Stimulated activated CD4-positive, alpha-beta T cell treated with anti-CD3 and anti-CD28 coated beads, Interleukin-4, amount 100 ng/mL, for 24 hours (primary cell): ENCODE results near the gene CLTCL1.

Experiments used
- DNase-seq: peaks from one replicate; pipeline ENCODE4 v3.0.0-alpha.2; 2020

The CLTCL1 gene

DNA sequence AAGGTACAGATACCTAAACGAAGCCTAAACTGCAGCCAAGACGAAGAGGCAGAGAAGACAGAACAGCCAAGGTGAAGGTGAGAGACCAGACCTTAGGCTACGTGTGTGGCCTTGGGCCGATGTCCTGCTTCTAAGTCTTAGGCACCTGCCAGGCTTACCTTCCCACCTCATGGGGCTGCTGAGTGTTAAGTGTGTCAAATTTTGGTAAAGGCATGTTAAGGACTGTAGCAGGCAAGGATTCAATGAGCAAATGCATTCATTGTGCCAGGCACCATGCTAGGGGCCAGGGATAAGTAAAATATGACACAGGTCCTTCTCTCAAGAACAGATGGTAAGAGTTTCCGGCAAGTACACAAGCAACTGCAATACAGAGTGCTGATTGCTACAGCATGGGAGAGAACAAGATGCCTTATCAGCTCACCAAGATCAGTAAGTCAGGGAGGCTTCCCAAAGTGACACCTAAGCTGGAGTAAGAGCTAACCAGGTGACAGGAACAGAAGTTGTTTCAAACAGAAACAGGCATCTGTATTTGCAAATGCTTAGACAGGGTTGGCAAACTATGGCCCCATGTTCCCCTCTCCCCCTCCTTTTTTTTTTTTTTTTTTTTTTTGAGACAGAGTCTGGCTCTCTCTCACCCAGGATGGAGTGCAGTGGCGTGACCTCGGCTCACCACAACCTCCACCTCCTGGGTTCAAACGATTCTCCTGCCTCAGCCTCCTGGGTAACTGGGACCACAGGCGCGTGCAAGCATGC, 46.7 kb downstream of the CLTCL1 start:
- DNase-seq: no peak

DNA sequence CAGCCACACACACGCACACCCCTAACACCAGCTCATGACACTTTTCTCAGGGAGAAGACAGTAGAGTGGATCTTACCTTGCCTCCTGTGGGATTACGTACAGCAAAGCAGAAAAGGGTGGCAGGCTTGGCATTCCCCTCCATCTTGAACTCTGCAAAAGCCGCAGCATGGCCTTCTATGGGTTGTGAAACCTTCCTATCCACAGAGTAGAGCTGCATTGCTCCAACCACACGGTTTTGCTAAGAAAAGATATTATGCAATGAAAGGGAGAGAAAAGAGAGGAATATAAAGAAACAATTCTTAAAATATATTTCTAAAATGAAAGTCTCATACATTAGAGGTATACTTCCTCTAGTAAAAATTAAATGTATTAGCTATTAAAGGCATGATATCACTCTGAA, 48.8 kb downstream of the CLTCL1 start:
- no peak for DNase-seq

DNA sequence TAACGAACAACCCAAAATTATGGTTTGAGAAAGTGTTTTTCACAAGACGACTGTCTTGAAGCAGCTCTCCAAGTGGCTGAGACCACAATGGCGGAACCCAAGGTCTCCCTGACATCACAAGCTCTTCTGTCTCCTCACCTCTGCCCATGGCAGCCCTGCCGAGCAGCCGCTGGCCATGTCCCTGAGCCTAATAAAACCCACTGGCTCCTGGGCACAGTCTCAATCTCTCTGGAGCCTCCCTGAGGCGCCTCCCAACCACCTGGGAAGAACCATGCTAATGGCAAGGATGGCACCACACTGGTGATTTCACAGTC, 50.0 kb downstream of the CLTCL1 start:
- no peak for DNase-seq

DNA sequence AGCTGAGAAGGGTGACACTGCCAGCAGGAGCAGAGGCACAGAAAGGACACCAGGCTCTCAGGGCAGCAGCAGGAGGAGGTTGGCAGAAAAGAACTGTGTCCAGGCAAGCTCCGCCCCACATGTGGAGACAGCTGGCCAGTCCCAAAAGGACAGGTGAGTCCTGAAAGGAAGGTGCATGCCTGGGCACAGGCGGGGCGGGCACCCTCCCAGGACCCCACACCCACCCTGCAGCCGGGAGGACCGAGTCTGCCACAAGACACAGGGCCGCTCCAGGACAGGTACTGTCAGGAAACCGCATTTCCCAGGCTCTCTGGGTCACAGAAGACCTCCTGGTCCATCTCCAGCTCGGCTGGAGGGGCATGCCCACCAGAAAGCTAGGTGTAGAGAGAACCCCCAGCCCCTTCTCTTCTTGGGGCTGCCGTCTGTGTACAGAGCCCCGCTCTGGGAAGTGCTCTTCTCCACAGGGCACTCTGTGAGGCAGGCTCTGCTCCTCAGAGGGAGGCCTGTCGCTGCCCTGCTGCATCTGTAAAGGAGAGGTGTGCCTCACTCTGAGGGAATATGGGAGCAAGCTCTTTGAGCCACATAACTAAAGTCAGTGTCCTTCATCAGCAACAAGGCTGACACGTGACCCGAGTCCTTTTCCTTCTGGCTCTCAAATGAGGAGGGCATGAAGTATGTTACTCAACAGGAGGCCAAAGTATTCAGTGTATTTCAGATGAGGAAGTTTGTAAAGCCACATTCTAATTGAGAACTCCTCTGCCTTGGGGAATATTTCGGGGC, 50.5 kb downstream of the CLTCL1 start:
- no peak for DNase-seq

DNA sequence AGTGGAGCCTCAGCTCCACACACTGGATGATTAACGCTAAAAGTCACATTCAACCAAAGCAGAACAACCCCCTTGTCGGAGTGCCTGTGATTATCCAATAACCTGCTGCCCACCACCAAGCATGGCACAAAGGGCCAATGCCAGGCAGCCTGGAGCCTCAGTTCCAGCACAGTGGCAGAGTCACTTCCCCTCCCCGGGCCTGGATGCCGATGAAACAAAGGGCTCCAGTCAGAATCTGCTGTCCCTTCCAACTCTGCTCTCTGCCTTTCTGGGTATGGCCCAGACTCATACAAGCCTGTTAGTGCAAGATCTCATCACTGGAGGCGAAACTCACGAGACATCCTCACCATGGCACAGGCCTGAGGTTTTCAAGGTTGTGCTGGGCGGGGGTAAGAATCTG, 52.1 kb downstream of the CLTCL1 start:
- DNase-seq: no peak

DNA sequence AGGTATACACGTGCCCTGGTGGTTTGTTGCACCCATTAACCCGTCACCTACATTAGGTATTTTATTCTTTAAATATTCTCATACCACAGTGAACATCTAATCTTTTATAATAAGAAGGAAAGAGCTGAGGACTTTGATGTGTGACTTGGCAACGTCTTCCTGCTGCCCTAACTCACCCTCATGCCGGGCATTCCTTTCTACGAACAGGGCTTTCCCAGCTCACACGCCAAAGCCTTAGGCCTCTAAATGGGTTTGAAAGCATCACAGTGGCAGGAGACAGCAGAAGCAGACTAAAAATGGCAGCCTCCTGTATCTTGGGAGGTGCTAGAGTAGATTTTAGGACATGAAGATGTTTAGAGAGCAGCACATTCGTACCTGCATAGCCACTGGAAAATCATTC, 52.6 kb downstream of the CLTCL1 start:
- no peak for DNase-seq

DNA sequence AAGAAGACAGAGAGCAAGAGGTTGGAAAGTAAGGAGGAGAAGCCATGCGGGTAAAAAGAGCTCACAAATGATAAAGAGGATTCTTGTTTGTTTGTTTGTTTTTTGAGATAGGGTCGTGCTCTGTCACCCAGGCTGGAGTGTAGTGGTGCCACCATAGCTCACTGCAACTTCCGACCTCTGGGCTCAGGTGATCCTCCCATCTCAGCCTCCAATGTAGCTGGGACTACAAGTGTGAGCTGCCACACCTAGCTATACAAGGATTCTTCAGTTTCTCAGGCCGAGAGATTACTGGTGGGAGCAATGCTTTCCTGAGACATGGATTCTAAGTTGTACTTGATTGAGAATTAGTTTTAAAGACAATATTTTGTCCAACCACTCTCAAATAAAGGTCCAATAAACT, 55.6 kb downstream of the CLTCL1 start:
- no peak for DNase-seq

DNA sequence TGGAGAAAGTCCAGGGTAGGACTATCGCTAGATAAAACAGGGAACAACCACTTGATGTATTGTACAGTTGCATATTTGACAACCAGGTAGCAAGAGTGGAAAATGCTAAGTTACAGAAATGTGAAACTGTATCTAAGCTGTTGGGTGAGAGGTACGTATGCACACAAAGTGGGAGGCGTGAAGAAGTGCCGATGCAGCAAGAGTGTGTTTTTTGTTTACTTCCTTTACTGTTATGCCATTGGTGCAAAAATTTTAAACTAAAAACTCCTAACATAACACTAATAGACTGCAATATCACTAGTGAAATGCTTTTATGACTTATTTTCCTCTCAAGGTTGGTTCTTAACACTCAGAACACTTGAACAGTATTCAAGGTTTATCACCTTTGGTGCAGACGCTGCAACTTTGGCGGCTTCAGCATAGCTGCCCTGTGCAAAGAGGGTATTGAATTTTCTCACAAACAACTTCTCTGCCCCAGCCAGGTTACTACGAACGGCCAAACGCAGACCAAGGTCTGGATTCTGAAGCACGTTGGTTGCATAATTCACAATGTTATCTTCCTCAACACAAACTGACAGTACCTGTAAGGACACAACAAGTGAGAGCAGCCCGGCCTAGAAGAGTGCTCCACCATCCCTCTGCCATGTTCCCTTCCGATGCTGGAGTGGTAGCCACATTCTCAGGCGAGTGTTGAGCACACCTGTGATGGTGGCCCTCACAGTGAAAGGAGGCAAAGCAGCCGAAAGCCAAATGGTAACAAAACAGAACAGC, 57.2 kb downstream of the CLTCL1 start:
- no peak for DNase-seq

DNA sequence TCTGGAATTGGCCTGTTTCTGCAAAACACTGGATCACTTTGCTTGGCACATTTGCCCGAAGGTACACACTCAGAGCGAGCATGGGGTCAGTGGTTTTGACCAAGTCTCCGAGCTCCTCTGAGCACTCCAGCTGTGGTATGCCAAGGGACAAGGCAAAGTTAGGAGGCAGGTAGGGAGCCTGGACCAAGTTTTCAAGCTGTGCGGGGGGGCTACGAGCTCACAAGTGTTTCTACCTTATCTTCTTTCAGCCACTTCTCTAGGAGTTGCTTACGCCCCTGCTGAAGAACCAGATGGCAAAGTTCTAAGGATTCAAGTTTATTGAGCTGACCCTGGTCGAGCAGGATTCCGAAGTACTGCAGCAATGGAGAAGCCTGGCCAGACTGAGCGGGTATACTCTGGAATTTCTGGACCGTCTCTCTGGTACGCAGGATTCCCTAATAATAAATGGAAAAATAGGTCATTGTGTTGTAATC, 58.3 kb downstream of the CLTCL1 start:
- no peak for DNase-seq

DNA sequence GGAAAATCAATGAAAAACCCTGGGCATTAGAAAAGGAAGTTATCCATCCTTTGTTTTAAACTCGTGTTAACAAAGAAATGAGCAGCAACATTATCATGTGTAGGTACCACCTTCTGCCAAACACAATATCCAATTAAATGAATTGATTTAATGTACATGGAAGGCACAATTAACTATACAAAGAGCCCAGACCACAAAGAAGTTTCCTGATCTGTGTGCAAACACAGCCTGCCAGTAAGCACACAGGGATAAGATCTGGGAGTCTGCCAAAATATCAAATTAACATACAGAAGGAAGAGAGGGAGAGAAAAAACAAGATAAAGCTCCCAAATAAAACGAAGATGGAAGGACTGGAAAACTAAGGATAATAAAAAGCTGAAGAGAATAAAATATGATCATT, 58.9 kb downstream of the CLTCL1 start:
- no peak for DNase-seq

DNA sequence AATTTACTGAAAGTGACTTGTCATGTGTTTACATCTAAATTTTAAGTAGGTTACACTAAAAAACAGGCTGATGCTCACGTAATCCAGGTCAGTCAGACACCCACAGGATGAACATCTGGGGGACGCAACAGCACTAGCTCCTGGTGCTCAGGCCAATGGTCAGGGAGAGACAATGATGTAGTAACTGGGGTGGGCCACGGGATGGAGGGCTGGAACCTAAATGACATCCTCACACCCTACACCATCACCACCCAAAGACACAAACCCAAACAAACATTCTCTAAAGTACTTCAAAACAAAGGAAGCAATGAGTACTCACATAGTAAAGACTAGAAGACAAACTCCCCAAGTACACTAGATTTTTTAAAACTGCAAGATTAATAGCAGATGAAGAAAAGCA, 59.5 kb downstream of the CLTCL1 start:
- DNase-seq: no peak

DNA sequence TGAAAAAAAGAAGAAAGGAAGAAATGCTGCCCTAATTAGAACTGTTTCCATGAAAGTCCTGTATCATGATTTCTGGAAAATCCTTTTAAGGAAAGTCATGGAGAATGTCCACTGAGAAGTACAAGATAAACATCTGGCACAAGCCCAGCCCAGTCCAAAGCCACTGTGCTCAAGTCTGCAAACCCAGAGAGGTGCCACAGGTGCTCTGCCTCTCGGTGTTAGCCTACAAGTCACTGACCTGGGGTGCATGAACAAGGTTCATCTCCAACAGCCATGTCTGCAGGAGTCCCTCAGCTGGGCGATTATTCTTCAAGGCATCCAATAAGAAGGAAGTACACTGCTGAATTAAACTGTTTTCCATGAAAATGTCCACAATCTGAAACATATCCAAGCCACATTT, 61.9 kb downstream of the CLTCL1 start:
- DNase-seq: no peak

DNA sequence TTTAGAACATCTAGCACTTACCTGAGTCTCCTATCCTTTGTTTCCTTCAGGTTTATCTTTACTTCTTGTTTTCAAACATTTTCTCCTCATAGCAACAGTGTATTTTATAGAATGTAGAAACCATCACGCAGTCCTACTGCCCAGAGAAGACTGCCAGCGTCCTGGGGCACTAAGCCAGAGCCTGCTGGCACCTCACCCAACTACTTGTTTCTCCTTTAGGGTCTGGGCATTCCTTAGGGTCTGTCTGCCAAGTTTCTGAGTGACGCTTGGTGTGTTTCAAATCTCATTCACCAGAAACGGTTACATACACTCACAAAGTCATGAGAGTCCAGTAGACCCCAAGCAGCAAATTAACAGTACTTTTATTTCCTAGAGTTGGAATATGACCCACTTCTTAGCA, 63.3 kb downstream of the CLTCL1 start:
- no peak for DNase-seq

DNA sequence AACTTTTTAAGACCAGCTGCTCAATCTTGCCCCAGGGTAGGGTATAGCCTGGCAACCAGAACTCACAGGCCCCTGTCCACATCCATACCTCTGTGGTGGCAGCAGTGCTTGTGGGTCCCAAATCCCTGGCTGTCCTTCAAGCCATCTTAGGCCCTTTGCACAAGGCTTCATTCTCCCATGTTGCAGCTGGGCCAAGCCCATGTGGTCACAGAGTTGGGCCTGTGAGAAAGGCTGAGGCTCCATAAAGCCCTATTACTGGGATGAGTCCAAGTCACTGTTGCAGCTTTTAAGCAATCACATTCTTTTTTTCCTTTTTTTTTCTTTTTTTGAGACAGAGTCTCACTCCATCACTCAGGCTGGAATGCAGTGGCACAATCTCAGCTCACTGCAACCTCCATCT, 65.1 kb downstream of the CLTCL1 start:
- DNase-seq: no peak

DNA sequence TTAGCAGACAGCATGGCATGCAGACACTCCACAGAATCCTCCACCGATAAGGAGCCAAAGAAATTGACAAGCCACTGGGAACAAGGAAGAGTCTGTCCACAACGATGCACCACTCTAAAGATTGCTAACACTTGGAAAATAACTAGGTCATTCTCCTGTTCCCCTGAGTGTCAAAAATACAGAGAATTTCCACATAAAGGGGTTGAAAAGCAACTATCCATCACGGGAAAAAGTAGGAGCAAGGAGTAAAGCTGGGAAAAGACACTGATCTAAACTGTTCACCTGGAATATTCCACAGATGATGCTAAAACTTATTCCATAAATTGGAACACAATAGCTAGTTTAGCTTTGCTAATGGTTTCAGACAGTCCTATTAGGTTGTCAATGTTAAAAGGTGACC, 66.0 kb downstream of the CLTCL1 start:
- no peak for DNase-seq

DNA sequence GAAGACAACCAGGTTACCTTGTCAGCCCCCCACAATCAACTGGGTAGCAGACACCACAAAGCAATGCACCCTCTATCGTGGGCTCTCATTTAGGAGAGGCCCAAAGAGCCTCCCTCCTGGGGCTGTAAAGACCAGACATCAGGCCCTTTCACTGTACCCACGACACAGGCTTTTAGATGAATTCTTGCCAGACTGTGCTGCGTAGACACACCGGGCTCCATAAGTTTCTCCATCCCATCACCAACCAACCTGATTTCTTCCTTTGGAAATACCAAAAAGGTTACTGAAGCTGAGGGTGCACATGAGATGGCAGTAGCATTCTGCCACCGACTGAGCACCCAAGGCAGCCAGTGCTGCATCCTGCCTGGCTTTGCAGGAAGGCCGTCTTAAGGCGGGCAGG, 66.5 kb downstream of the CLTCL1 start:
- no peak for DNase-seq

DNA sequence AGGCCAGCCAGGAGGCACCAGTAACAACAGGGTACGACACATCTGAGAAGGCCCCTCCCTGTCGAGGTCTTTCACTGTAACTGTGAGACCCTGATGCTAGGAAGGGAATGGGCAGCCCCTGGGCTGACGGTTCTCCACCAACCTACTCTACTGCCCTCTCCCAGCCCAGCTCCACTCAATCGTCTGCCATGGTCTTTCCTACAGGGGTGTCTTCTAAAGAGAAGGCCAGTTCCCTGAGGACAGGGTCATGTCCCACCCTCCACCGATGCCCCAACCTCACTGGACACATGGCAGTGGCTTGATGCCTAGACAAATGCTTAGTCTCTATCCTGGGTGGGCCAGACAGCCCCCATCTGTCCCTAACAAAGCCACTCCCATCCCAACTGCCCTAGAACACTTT, 67.0 kb downstream of the CLTCL1 start:
- no peak for DNase-seq

DNA sequence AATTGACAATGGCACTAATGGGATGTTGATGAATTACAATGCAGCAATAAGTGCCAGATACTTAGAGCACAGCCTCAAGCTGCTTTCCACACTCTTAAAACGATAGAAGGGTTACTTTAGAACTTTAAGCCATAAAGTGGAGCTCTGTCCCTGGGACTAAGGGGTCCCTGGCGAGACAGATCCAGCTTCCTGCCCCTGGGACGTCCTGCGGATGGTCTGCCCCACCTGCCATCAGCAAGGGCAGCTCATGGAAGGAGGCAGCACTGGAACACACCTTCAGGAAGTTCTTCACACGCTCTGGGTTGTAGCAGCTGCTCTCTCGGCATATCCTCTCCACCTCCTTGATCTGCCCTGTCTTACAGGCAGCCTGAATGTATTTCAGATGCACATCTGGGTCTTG, 67.9 kb downstream of the CLTCL1 start:
- DNase-seq: no peak

DNA sequence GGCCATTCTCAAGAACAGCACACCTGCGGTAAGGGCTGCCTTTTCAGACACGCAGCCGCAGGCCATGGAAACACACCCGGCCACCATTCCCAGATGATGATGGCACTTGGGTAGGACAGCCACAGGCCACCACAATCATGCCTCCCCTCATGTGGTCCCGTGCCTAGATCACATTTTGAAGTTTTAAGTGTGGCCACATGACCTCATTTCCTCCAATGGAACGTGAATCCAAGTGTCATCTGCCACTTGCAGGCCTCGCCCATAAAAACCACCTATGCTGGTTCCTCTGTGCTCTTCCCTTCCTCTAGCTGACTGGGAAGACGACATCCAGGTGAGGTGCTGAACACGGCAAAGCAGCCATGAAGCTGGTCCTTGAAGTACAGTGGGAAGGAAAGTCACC, 68.4 kb downstream of the CLTCL1 start:
- no peak for DNase-seq

DNA sequence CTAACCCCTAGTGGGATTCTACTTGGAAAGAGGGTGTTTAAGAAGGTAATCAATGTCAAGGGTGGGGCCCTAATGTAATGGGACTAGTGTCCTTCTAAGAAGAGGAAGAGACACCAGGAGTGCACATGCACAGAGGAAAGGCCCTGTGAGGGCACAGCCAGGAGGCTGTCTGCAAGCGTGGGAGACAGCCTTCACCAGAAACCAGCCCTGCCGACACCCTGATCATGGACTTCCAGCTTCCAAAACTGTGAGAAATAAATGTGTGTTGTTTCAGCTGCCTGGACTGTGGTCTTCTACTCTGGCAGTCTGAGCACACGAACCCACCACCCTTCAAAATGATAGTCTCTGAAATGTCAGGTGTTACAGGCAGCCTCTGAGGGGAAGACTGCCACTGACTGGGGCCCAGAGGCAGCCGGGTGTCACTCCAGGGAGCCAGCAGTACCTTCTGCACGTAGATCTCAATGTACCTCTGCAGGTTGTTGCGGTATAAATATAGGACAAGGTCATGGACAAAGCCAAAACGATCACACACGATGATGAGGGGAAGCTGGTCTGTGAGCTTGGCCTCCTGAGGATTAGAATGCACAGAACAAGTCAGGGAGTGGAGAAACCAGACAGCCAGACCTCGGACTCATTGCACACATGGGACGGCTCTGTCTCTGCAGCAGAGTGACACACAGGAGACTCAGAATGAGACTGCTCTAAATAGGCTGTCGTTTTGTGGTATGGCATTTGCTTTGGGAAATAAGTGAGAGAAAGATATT, 69.1 kb downstream of the CLTCL1 start:
- DNase-seq: no peak

DNA sequence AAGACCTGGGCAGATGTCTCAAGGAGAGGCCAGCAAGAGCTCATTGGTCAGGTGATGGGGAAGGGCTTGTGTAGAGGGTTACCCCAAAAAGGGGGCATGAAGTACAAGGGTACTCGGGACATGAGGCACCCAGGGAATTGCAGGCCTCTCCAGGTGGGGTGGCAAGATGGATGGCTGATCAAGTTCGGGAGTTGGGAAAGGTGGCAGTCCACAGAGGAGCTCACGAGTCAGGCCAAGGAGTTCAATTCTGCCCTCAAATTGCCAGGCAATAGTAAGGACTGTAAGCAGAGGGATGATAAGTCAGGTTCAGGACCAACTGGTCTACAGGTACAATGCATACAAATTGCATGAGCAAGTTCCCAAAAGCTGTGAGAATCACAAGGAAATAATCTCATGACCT, 70.7 kb downstream of the CLTCL1 start:
- DNase-seq: no peak

DNA sequence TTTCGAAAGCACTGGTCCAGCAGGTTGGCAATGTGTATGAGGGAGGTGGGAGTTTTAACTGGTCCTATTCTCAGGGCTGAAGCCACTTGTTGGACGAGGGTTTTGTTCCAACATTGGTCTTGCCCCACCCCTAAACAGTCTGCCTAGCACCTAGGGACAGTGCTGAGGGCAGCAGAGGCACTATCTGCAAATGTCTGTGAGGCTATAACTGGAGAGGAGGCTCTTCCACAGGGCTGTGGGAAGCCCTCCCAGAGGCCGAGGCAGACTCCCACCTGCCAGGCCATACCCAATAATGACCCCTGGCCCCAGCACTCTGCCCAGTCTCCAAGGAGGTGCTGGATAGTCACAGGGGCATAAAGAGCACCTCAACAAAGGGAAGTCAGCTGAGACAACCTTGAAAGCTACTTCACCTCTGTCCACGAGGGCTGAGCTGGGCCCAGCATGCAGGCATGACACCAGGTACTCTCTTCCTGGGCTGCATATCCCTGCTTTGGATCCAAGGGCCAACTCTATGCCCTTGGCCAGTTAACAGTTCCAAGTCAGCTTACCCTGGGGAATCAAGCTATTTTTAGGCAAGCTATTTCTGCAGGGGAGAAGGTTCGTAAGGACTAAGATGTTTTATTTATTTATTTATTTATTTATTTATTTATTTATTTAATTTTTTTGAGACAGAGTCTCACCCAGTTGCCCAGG, 72.8 kb downstream of the CLTCL1 start:
- no peak for DNase-seq

DNA sequence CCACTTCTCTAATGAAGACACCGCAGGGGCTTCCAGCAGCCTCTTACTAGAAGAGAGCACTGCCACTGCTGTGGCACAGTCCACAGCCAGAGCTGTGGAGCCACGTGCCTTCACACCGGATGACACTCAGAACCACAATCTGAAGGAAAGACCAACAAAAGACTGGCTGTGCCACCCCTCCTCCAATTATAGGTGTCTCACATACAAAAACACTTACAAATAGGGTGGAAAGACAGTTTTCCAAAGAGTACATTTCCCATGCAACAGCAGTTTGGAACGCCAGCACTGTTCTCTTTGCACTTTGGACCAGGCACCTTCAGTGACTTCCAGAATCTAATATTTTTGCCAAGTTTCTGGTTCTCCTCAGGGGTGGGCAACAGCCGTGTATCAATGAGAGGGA, 74.9 kb downstream of the CLTCL1 start:
- no peak for DNase-seq
